Keratinocyte (primary cell): ENCODE results near the gene PAIP2. TPM values are rescaled to one million over a fixed set of nuclear protein-coding genes. Genes with fewer than 3 reads are reported as not detected.

Experiments used
- DNase-seq: peaks from one replicate; pipeline ENCODE4 v3.0.0-alpha.2; 2011; ENCODE audit warnings: low read depth, missing footprints, low spot score
- FAIRE-seq: peaks from 2 replicates; lab custom pipeline; 2011; peaks lifted over from hg19 to GRCh38; lab: Jason Lieb, UNC
- H2AFZ ChIP-seq: 2 replicates; pipeline ENCODE4 v1.6.0; 2012; ENCODE audit warnings: low read length, control low read depth, inconsistent platforms; ENCODE audit not compliant: control insufficient read depth
- H3K27ac ChIP-seq: 2 replicates; pipeline ENCODE4 v1.5.1; 2011; ENCODE audit warnings: low read length; ENCODE audit not compliant: control insufficient read depth, insufficient read depth
- H3K27me3 ChIP-seq: 3 replicates; pipeline ENCODE4 v1.6.0; 2011; ENCODE audit warnings: low read length; ENCODE audit not compliant: control insufficient read depth, insufficient read depth; ENCODE audit errors: extremely low read depth
- H3K36me3 ChIP-seq, 2 experiments: 2 replicates in 1 of 2; 3 replicates in 1 of 2; pipeline ENCODE4 v1.5.1; 2011; ENCODE audit warnings: low read length in 2 of 2, mild to moderate bottlenecking in 1 of 2; ENCODE audit not compliant: control insufficient read depth in 2 of 2, insufficient read depth in 2 of 2; ENCODE audit errors: extremely low read depth in 1 of 2
- H3K4me1 ChIP-seq: 3 replicates; pipeline ENCODE4 v1.5.1; 2011; ENCODE audit warnings: low read length; ENCODE audit not compliant: control insufficient read depth, insufficient read depth; ENCODE audit errors: extremely low read depth
- H3K4me2 ChIP-seq: 3 replicates; pipeline ENCODE4 v1.6.0; 2011; ENCODE audit warnings: low read depth, low read length; ENCODE audit not compliant: control insufficient read depth, insufficient read depth; ENCODE audit errors: extremely low read depth
- H3K4me3 ChIP-seq, 3 experiments: fragments of 200-600 bp in 1 of 3; sonication (generic) in 1 of 3; 2 replicates in 2 of 3; 3 replicates in 1 of 3; pipeline ENCODE4 v1.5.1; 2011 to 2016; ENCODE audit warnings: low read length in 3 of 3, mild to moderate bottlenecking in 3 of 3, control low read depth in 2 of 3, inconsistent platforms in 1 of 3, low read depth in 1 of 3, mixed read lengths in 1 of 3, mixed run types in 1 of 3, moderate library complexity in 1 of 3; ENCODE audit not compliant: control insufficient read depth in 2 of 3, insufficient read depth in 2 of 3; ENCODE audit errors: extremely low read depth in 1 of 3
- H3K79me2 ChIP-seq: 2 replicates; pipeline ENCODE4 v1.6.0; 2012; ENCODE audit warnings: low read length; ENCODE audit not compliant: control insufficient read depth, insufficient read depth
- H3K9ac ChIP-seq: 3 replicates; pipeline ENCODE4 v1.6.0; 2011; ENCODE audit warnings: low read length; ENCODE audit not compliant: control insufficient read depth, insufficient read depth; ENCODE audit errors: extremely low read depth
- H3K9me1 ChIP-seq: 3 replicates; pipeline ENCODE4 v1.6.0; 2011; ENCODE audit warnings: low read length; ENCODE audit not compliant: control insufficient read depth, insufficient read depth; ENCODE audit errors: extremely low read depth
- H3K9me3 ChIP-seq: 2 replicates; pipeline ENCODE4 v1.5.1; 2012; ENCODE audit warnings: low read depth, low read length; ENCODE audit not compliant: control insufficient read depth
- H4K20me1 ChIP-seq: 3 replicates; pipeline ENCODE4 v1.6.0; 2011; ENCODE audit warnings: low read length; ENCODE audit not compliant: control insufficient read depth, insufficient read depth; ENCODE audit errors: extremely low read depth
- EZH2 ChIP-seq: IDR thresholded peaks from one replicate; pipeline ENCODE4 v1.6.1; 2012; ENCODE audit warnings: inconsistent platforms, mild to moderate bottlenecking, low read length, moderate library complexity
- dilution Hi-C: fragments of 300-500 bp; cut with MboI; formaldehyde crosslinking; loops from one replicate; pipeline ENCODE4 v1.7.0; 2020; ENCODE audit warnings: low sequenced_read_pairs; ENCODE audit not compliant: extremely low pct_ligation_motif_present
- polyA plus RNA-seq, 5 experiments: library from polyadenylated mRNA; depleted of rRNA in 3 of 5; stranded (reverse) in 3 of 5; stranded (forward) in 1 of 5; unstranded in 1 of 5; fragments of >200 nt; gene quantifications; 1 replicate in 1 of 5; 2 replicates in 3 of 5; 3 replicates in 1 of 5; pipeline versions ENCODE4 v1.2.1 to v1.2.3, GENCODE V29; 2011 to 2012; ENCODE audit warnings: missing spikeins in 2 of 5, low read depth in 1 of 5, low replicate concordance in 1 of 5
- TF ChIP-seq, protein P1 (sequence below), 3 experiments: IDR thresholded peaks in 1 of 3; conservative IDR thresholded peaks in 1 of 3; optimal IDR thresholded peaks in 1 of 3; 2 replicates in 2 of 3; 3 replicates in 1 of 3; pipeline versions ENCODE3 to v1.5.1; 2011; ENCODE audit warnings: low read length in 3 of 3, mild to moderate bottlenecking in 3 of 3, moderate library complexity in 2 of 3, control low read depth in 1 of 3, inconsistent platforms in 1 of 3; ENCODE audit not compliant: insufficient read depth in 2 of 3; ENCODE audit errors: extremely low read depth in 1 of 3

The PAIP2 gene
- polyA plus RNA-seq, 1 donor (not counting 4 experiments of a cell fraction or from before 2014, with no cell fraction given), result 65.6 TPM

GRCh38 chr5:139306197-139306596 is 35.5 kb upstream of the PAIP2 start:
- H3K4me2 ChIP-seq, result no peak overlapping the region
- H3K4me3 ChIP-seq, result no peak overlapping the region
- TF ChIP-seq EZH2, result no peak
- TF ChIP-seq, protein P1, sequence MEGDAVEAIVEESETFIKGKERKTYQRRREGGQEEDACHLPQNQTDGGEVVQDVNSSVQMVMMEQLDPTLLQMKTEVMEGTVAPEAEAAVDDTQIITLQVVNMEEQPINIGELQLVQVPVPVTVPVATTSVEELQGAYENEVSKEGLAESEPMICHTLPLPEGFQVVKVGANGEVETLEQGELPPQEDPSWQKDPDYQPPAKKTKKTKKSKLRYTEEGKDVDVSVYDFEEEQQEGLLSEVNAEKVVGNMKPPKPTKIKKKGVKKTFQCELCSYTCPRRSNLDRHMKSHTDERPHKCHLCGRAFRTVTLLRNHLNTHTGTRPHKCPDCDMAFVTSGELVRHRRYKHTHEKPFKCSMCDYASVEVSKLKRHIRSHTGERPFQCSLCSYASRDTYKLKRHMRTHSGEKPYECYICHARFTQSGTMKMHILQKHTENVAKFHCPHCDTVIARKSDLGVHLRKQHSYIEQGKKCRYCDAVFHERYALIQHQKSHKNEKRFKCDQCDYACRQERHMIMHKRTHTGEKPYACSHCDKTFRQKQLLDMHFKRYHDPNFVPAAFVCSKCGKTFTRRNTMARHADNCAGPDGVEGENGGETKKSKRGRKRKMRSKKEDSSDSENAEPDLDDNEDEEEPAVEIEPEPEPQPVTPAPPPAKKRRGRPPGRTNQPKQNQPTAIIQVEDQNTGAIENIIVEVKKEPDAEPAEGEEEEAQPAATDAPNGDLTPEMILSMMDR (optimal IDR thresholded peaks at IDR 0.05 in 1 of 3, IDR thresholded peaks at IDR 0.05 in 1 of 3, conservative IDR thresholded peaks at IDR 0.05 in 1 of 3; ENCODE audit: extremely low read depth in 1 of 3, insufficient read depth in 2 of 3, low read length in 3 of 3), result no peak
- H3K9me3 ChIP-seq, result no peaks in the 10 kb centered on the region
- FAIRE-seq (peak; percentile 9), DNase-seq (no peak)
- H3K27me3 ChIP-seq, result no peaks in the 10 kb centered on the region
- H3K36me3 ChIP-seq, result no peaks in the 10 kb centered on the region
- H3K4me1 ChIP-seq, result peaks cover 14% of the 10 kb centered on the region
- H3K79me2 ChIP-seq, result peaks cover 100% of the 10 kb centered on the region
- H2AFZ ChIP-seq, result no peak overlapping the region
- no peaks in the 10 kb centered on the region for H3K9me1 ChIP-seq
- no peak overlapping the region for H3K27ac ChIP-seq
- dilution Hi-C loops, result no loop called here
- no peak overlapping the region for H3K9ac ChIP-seq
- H4K20me1 ChIP-seq, result peaks cover 28% of the 10 kb centered on the region

GRCh38 chr5:139306628-139307379 is 34.9 kb upstream of the PAIP2 start:
- Histone ChIP-seq H3K27me3 (no peaks in the 10 kb centered on the region), H3K9ac (no peak overlapping the region), H3K4me1 (peaks cover 10% of the 10 kb centered on the region), H4K20me1 (peaks cover 28% of the 10 kb centered on the region), H3K9me1 (no peaks in the 10 kb centered on the region), H3K9me3 (no peaks in the 10 kb centered on the region), H3K27ac (no peak overlapping the region), H2AFZ (no peak overlapping the region), H3K4me2 (no peak overlapping the region), H3K36me3 (no peaks in the 10 kb centered on the region), H3K4me3 (no peak overlapping the region), H3K79me2 (peaks cover 100% of the 10 kb centered on the region)
- TF ChIP-seq, protein P1 (optimal IDR thresholded peaks at IDR 0.05 in 1 of 3, IDR thresholded peaks at IDR 0.05 in 1 of 3, conservative IDR thresholded peaks at IDR 0.05 in 1 of 3; ENCODE audit: extremely low read depth in 1 of 3, insufficient read depth in 2 of 3, low read length in 3 of 3), result no peak
- TF ChIP-seq EZH2, result no peak
- DNase-seq (no peak), FAIRE-seq (no peak)
- dilution Hi-C loops, result no loop called here
